ENCODE measurements around the gene ZBED4. TPM values are rescaled to one million over a fixed set of nuclear protein-coding genes. Genes with fewer than 3 reads are reported as not detected.
"Not testable (repeated sequence)": the region's sequence is repeated elsewhere in the genome, so short reads cannot be mapped to it uniquely, and the experiment has no call there.

ZBED4 gene
- polyA plus RNA-seq (2012; ENCODE audit: insufficient read depth, insufficient read length) = 38.2 TPM

- H3K4me3 ChIP-seq (ENCODE audit: low read length) = peak within 1 kb of the TSS; percentile 92
- peak; percentile 94 for DNase-seq (ENCODE audit: low read depth, low spot score)
These were observed at the start of gene ZBED4 for GRCh38 chr22:49852898-49853894. Gene ZBED4 (plus strand): TSS chr22:49853844. CDS start chr22:49883663, 29,819 bp downstream.

- no peak overlapping the region for H3K4me3 ChIP-seq (ENCODE audit: low read length)
- DNase-seq (ENCODE audit: low read depth, low spot score) = no peak
These were observed 46.5 kb upstream of the ZBED4 start for GRCh38 chr22:49807129-49807528.

GRCh38 chr22:49807780-49808708, 45.6 kb upstream of the ZBED4 start:
- DNase-seq (ENCODE audit: low read depth, low spot score) = peak; percentile 75
- H3K4me3 ChIP-seq (ENCODE audit: low read length) = no peak overlapping the region

- DNase-seq (ENCODE audit: low read depth, low spot score) = no peak
- no peak overlapping the region for H3K4me3 ChIP-seq (ENCODE audit: low read length)
These were observed 43.2 kb upstream of the ZBED4 start for GRCh38 chr22:49810363-49811019.

GRCh38 chr22:49811020-49811791, 42.4 kb upstream of the ZBED4 start:
- peak; percentile 35 for DNase-seq (ENCODE audit: low read depth, low spot score)
- H3K4me3 ChIP-seq (ENCODE audit: low read length) = no peak overlapping the region

GRCh38 chr22:49812838-49813237, 40.8 kb upstream of the ZBED4 start:
- H3K4me3 ChIP-seq (ENCODE audit: low read length) = no peak overlapping the region
- DNase-seq (ENCODE audit: low read depth, low spot score) = no peak

- no peak overlapping the region for H3K4me3 ChIP-seq (ENCODE audit: low read length)
- no peak for DNase-seq (ENCODE audit: low read depth, low spot score)
These were observed 39.4 kb upstream of the ZBED4 start for GRCh38 chr22:49814164-49814686.

GRCh38 chr22:49814856-49815255, 38.8 kb upstream of the ZBED4 start:
- no peak for DNase-seq (ENCODE audit: low read depth, low spot score)
- H3K4me3 ChIP-seq (ENCODE audit: low read length) = no peak overlapping the region

- DNase-seq (ENCODE audit: low read depth, low spot score) = no peak
- no peak overlapping the region for H3K4me3 ChIP-seq (ENCODE audit: low read length)
These were observed 38.0 kb upstream of the ZBED4 start for GRCh38 chr22:49815641-49816091.

- H3K4me3 ChIP-seq (ENCODE audit: low read length) = no peak overlapping the region
- no peak for DNase-seq (ENCODE audit: low read depth, low spot score)
These were observed 36.3 kb upstream of the ZBED4 start for GRCh38 chr22:49817359-49817758.

GRCh38 chr22:49820984-49821383, 32.7 kb upstream of the ZBED4 start:
- no peak overlapping the region for H3K4me3 ChIP-seq (ENCODE audit: low read length)
- DNase-seq (ENCODE audit: low read depth, low spot score) = no peak

GRCh38 chr22:49821741-49822140, 31.9 kb upstream of the ZBED4 start:
- not testable (repeated sequence) for H3K4me3 ChIP-seq (ENCODE audit: low read length); DNase-seq (ENCODE audit: low read depth, low spot score)

GRCh38 chr22:49823289-49824045, 30.2 kb upstream of the ZBED4 start:
- H3K4me3 ChIP-seq (ENCODE audit: low read length) = no peak overlapping the region
- DNase-seq (ENCODE audit: low read depth, low spot score) = no peak

GRCh38 chr22:49824185-49824925, 29.3 kb upstream of the ZBED4 start:
- no peak overlapping the region for H3K4me3 ChIP-seq (ENCODE audit: low read length)
- no peak for DNase-seq (ENCODE audit: low read depth, low spot score)

- H3K4me3 ChIP-seq (ENCODE audit: low read length) = no peak overlapping the region
These were observed 28.7 kb upstream of the ZBED4 start for GRCh38 chr22:49824936-49825335.

GRCh38 chr22:49825436-49825835, 28.2 kb upstream of the ZBED4 start:
- no peak for DNase-seq (ENCODE audit: low read depth, low spot score)
- peak overlapping the region; percentile 77 for H3K4me3 ChIP-seq (ENCODE audit: low read length)

More at GRCh38 chr22:49824936-49825335, 28.7 kb upstream of the ZBED4 start:
- DNase-seq (ENCODE audit: low read depth, low spot score) = no peak
